Activated T-helper 2 cell treated with anti-CD3 and anti-CD28 coated beads, Interferon-gamma antibody, Interleukin-2, Interleukin-4, amounts not matched to agents 10 μg/mL and 5 μg/mL and 100 μg/mL, durations not matched to agents 14 hours and 24 hours and 36 hours (primary cell): ENCODE measurements around the gene MARK1. TPM values are rescaled to one million over a fixed set of nuclear protein-coding genes. Genes with fewer than 3 reads are reported as not detected.
"Not testable (repeated sequence)": the region's sequence is repeated elsewhere in the genome, so short reads cannot be mapped to it uniquely, and the experiment has no call there.

ENCODE experiments used
- DNase-seq: peaks from one replicate; pipeline ENCODE4 v3.0.0; 2021; ENCODE audit warnings: low spot score
- H3K27ac Mint-ChIP-seq: one replicate; pipeline ENCODE4 v1.8.0; 2021; ENCODE audit warnings: mixed read lengths
- H3K27me3 Mint-ChIP-seq: one replicate; pipeline ENCODE4 v1.8.0; 2021; ENCODE audit warnings: low read depth, mixed read lengths
- H3K36me3 Mint-ChIP-seq: one replicate; pipeline ENCODE4 v1.8.0; 2021; ENCODE audit warnings: low read depth, mixed read lengths
- H3K4me1 Mint-ChIP-seq: one replicate; pipeline ENCODE4 v1.8.0; 2021; ENCODE audit warnings: low read depth, mixed read lengths
- H3K4me3 Mint-ChIP-seq: one replicate; pipeline ENCODE4 v1.8.0; 2021; ENCODE audit warnings: low read depth, mild to moderate bottlenecking, moderate library complexity, mixed read lengths
- H3K9me3 Mint-ChIP-seq: one replicate; pipeline ENCODE4 v1.8.0; 2021; ENCODE audit warnings: mixed read lengths
- intact Hi-C: fragments of 100-400 bp; cut with micrococcal nuclease; formaldehyde crosslinking; loops from one replicate; pipeline ENCODE4 v1.15.1; 2023
- total RNA-seq: library from RNA; stranded (reverse); gene quantifications from 2 replicates; pipeline ENCODE4 v1.2.3, GENCODE V29; 2022

The MARK1 gene
- total RNA-seq, 1 donor from 2014 or later = not detected

DNA sequence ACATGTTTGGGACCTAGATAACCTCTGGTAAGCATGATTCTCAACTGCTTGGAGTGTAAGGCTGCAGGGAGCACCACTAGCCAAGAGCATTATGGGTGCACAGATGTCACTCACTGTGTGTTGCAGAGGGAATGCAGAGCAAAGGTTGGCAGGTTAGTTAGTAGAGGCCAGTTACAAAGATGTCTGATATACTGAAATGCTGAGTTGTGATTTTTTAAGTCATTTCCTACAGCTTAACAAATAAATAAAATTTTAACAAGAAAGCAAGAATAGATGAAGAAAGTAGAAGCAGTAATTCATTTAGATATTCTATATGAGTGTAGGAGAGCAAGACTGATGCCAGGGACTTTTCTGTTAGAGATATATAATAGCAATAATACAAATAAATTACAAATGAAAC lies 64.8 kb downstream of the MARK1 start:
- Mint-ChIP-seq H3K36me3 (no peaks in the 10 kb centered on the region), H3K9me3 (no peaks in the 10 kb centered on the region), H3K27me3 (peaks cover 1% of the 10 kb centered on the region), H3K4me3 (no peak overlapping the region), H3K4me1 (no peaks in the 10 kb centered on the region), H3K27ac (no peak overlapping the region)
- intact Hi-C loops = no loop called here
- DNase-seq = no peak

DNA sequence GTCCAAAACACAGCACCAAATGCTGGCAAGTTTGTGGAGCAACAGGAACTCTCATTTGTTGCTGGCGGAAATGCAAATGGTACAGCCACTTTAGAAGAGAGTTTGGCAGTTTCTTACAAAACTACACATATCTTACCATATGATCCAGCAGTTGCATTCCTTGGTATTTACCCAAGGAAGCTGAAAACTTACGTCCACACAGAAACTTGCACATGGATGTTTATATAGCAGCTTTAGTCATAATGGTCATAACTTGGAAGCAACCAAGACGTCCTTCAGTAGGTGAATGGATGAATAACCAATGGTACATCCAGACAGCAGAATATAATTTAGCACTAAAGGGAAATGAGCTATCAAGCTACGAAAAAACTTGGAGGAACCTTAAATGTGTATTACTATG lies 66.4 kb downstream of the MARK1 start:
- no peak for DNase-seq
- H3K27me3 Mint-ChIP-seq = peaks cover 1% of the 10 kb centered on the region
- no peaks in the 10 kb centered on the region for H3K4me1 Mint-ChIP-seq
- H3K9me3 Mint-ChIP-seq = no peaks in the 10 kb centered on the region
- no peak overlapping the region for H3K4me3 Mint-ChIP-seq
- intact Hi-C loops = no loop called here
- no peaks in the 10 kb centered on the region for H3K36me3 Mint-ChIP-seq
- no peak overlapping the region for H3K27ac Mint-ChIP-seq

DNA sequence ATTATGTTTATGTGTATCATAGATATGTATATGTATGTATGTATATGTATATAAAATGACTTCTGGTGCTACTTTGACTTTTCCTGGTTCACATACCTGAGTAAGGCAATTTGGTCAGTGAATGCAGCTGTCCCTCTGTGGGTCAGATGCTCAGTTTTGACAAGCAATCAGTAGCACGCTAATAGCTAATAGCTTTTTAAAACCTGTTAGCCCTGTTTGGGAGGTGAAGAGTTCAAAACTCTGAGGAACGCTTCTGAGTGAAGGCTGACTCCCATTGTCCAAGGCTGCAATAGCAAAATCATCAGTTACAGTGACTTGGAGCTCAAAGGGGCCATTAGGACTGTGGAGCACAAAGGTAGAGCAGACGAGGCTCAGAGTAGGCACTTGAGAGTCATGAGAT lies 67.2 kb downstream of the MARK1 start:
- no peak for DNase-seq
- intact Hi-C loops = no loop called here
- H3K27me3 Mint-ChIP-seq = peaks cover 1% of the 10 kb centered on the region
- H3K27ac Mint-ChIP-seq = no peak overlapping the region
- no peak overlapping the region for H3K4me3 Mint-ChIP-seq
- no peaks in the 10 kb centered on the region for H3K4me1 Mint-ChIP-seq
- no peaks in the 10 kb centered on the region for H3K9me3 Mint-ChIP-seq
- H3K36me3 Mint-ChIP-seq = no peaks in the 10 kb centered on the region

DNA sequence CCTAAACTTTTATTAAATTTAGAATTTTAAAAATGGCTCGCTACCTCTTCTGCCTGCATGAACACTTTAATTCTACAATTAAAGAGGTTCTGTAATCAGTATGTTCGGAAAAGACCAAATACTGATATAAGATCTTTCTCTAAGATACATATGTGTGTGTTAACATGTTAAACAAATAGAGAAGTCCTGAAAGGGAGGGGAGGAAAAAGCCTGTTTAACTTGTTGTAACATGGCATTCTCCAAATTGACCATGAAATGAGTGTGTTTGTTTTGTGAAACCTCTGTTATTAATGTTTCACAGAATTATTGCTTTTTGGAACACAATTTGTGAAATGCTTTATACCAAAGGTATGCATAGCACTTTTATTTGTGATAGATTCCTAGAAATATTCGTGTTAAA lies 77.0 kb downstream of the MARK1 start:
- H3K27me3 Mint-ChIP-seq = no peaks in the 10 kb centered on the region
- intact Hi-C loops = no loop called here
- no peaks in the 10 kb centered on the region for H3K36me3 Mint-ChIP-seq

DNA sequence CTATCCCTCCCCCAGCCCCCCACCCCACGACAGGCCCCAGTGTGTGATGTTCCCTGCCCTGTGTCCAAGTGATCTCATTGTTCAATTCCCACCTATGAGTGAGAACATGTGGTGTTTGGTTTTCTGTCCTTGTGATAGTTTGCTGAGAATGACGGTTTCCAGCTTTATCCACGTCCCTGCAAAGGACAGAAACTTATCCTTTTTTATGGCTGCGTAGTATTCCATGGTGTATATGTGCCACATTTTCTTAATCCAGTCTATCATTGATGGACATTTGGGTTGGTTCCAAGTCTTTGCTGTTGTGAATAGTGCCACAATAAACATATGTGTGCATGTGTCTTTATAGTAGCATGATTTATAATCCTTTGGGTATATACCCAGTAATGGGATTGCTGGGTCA lies 77.7 kb downstream of the MARK1 start:
- DNase-seq, H3K4me3 Mint-ChIP-seq, H3K36me3 Mint-ChIP-seq, H3K27me3 Mint-ChIP-seq, H3K9me3 Mint-ChIP-seq, intact Hi-C loops, H3K4me1 Mint-ChIP-seq, H3K27ac Mint-ChIP-seq: not testable (repeated sequence)

More for the DNA sequence above, 77.0 kb downstream of the MARK1 start:
- Mint-ChIP-seq H3K27ac (no peak overlapping the region), H3K4me1 (no peaks in the 10 kb centered on the region), H3K4me3 (no peak overlapping the region), H3K9me3 (no peaks in the 10 kb centered on the region)
- DNase-seq = no peak

DNA sequence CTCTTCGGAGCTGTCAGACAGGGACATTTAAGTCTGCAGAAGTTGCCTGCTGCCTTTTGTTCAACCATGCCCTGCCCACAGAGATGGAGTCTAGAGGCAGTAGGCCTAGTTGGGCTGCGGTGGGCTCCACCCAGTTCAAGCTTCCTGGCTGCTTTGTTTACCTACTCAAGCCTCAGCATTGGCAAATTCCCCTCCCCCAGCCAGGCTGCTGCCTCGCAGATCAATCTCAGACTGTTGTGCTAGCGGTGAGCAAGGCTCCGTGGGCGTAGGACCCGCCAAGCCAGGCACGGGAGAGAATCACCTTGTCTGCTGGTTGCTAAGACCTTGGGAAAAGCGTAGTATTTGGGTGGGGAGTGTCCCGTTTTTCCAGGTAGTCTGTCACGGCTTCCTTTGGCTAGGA lies 83.2 kb downstream of the MARK1 start:
- not testable (repeated sequence) for H3K36me3 Mint-ChIP-seq

DNA sequence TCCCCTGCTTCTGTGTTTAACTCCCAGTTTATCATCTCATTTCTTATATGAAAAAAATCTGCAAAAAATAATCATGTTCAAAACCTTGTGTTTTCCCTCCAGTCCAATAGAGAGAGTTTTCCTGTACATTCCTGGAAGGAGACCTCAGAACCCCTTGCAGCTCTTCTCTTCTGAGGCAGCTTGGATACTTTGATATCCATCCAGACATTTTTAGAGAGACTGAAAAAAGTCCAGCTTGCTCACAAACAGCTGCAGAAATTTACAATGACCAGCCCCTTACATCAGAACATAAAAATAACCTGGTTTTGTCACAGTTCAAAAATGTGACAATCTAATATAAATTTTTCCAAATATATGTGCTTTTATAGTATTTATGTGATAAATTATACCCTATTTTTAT lies 88.9 kb downstream of the MARK1 start:
- Mint-ChIP-seq H3K9me3 (no peaks in the 10 kb centered on the region), H3K4me1 (no peaks in the 10 kb centered on the region), H3K27ac (no peak overlapping the region), H3K36me3 (no peaks in the 10 kb centered on the region), H3K4me3 (no peak overlapping the region), H3K27me3 (no peaks in the 10 kb centered on the region)
- DNase-seq = no peak
- intact Hi-C loops = no loop called here

More for the DNA sequence above, 83.2 kb downstream of the MARK1 start:
- H3K4me3 Mint-ChIP-seq, intact Hi-C loops, H3K4me1 Mint-ChIP-seq, H3K9me3 Mint-ChIP-seq, H3K27me3 Mint-ChIP-seq, H3K27ac Mint-ChIP-seq, DNase-seq: not testable (repeated sequence)

DNA sequence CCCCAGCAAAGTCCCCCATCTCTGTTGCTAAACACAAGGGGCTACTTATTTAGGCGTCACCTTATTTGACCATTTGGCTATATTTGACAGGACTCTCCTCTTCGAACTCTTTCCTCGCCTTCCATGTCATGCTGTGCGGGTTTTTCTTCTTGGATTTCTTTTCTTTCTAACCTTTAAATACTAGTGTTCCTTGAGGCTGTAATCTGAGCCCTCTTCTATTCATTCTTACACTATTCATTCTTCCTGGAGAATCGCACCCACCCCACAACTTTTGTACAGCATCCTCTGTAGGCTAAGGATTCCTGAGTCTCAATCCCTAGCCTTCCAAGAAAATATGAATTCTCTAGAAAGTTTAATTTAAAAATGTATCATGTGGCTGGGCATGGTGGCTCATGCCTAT lies 100.5 kb downstream of the MARK1 start:
- Mint-ChIP-seq H3K27ac (no peak overlapping the region), H3K4me1 (no peaks in the 10 kb centered on the region), H3K27me3 (no peaks in the 10 kb centered on the region), H3K4me3 (no peak overlapping the region), H3K9me3 (no peaks in the 10 kb centered on the region), H3K36me3 (no peaks in the 10 kb centered on the region)
- intact Hi-C loops = no loop called here
- DNase-seq = no peak

DNA sequence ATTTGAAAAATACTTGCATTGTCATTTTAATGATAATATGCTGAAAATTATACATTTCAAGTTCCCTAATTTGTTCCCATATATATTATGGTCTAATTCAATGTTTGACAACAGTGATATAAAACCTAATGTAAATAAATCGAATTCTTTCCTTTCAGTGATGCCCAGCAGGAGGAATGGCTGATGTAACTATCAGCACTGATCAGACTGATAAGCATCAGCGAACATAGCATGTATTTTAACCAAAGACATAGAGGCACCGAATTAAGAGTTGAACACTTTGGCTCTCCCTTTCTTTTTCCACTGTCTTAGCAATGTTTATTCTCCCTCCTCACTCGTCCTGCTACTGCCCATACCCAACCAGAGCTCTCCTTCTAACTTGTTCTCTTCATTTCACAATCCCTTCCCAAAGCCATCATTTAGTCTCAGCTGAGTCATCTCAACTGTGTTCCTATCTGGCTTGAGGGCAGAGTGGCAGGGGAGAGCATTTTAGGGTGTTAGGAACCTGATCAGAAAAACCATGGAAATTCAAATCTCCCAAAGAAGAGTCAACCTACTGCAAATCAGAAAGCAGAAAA lies 103.4 kb downstream of the MARK1 start:
- H3K4me3 Mint-ChIP-seq = no peak overlapping the region
- no peak for DNase-seq
- intact Hi-C loops = no loop called here
- no peaks in the 10 kb centered on the region for H3K9me3 Mint-ChIP-seq
- H3K27me3 Mint-ChIP-seq = no peaks in the 10 kb centered on the region
- H3K4me1 Mint-ChIP-seq = no peaks in the 10 kb centered on the region
- H3K27ac Mint-ChIP-seq = no peak overlapping the region
- no peaks in the 10 kb centered on the region for H3K36me3 Mint-ChIP-seq

DNA sequence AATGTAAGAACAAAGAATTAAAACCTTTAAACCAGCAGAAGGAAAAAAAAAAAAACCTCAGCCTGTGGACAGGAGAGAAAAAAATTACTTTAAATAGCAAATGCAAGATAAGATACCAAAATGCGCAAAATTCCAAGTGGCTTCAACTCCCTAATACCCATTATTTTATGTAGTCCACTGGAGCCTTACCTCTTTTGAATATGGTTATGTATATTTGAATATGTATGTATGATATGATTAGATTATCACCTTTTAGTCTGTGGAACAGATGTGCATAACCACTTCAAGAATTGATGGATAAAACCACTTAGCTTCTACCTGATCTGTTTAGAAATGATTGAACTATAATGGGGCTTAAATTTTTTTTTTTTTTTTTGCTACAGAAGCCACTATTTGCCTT lies 109.8 kb downstream of the MARK1 start:
- Mint-ChIP-seq H3K27me3 (peaks cover 3% of the 10 kb centered on the region), H3K9me3 (no peaks in the 10 kb centered on the region), H3K4me1 (no peaks in the 10 kb centered on the region), H3K36me3 (no peaks in the 10 kb centered on the region), H3K4me3 (no peak overlapping the region), H3K27ac (no peak overlapping the region)
- intact Hi-C loops = no loop called here
- DNase-seq = no peak

DNA sequence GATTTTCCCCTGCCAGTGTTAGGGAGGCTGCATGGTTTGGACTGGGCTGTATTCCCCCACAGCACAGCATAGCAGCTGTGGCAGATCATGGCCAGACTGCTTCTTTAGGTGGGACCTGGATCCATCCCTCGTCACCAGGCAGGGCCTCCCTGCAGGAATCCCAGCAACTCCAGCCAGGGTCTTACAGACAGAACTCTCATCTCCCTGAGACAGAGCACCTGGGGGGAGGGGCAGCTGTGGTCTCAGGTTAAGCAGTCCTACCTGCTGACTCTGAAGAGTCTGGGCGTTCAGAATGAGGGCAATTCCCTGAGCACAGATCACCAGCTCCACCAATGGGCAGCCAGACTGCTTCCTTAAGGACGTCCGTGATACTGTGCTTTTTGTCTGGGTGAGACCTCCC lies 114.3 kb downstream of the MARK1 start:
- Mint-ChIP-seq H3K9me3 (no peaks in the 10 kb centered on the region), H3K4me1 (no peaks in the 10 kb centered on the region), H3K27ac (no peak overlapping the region), H3K4me3 (no peak overlapping the region), H3K27me3 (no peaks in the 10 kb centered on the region), H3K36me3 (no peaks in the 10 kb centered on the region)
- DNase-seq = no peak
- intact Hi-C loops = no loop called here

DNA sequence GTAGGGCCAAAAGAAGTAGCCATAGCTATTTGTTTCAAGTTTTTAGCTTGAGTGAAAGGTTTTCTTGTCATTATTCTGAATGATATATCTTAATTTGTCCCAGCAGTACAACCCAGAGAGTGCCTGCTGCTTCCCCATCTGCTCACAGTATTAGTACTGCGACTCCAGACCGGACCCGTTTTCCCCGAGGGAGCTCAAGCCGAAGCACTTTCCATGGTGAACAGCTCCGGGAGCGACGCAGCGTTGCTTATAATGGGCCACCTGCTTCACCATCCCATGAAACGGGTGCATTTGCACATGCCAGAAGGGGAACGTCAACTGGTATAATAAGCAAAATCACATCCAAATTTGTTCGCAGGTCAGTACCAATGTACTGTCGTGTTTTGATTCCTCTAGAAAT lies 125.1 kb downstream of the MARK1 start:
- Mint-ChIP-seq H3K27ac (no peak overlapping the region), H3K9me3 (no peaks in the 10 kb centered on the region), H3K4me3 (no peak overlapping the region), H3K4me1 (no peaks in the 10 kb centered on the region), H3K27me3 (no peaks in the 10 kb centered on the region), H3K36me3 (no peaks in the 10 kb centered on the region)
- intact Hi-C loops = no loop called here
- no peak for DNase-seq

DNA sequence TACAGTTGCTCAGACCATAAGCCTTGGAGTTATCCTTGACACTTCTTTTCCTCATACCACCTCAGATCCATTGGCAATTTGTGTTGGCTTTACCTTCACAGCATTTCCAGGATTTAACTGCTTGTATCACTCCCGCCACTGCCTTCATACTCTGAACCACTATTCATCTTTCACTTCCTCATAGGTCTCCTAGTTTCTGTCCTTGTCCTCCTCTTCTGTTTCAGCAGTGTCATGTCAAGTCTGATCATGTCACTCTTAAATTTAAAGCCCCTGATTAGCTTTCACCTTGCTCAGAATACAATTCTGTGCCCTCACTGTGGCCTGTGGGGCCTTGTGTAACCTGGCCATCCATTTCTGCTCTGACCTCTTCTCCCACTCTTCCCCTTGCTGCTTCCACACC lies 127.6 kb downstream of the MARK1 start:
- Mint-ChIP-seq H3K9me3 (no peaks in the 10 kb centered on the region), H3K27ac (no peak overlapping the region), H3K4me1 (no peaks in the 10 kb centered on the region), H3K4me3 (no peak overlapping the region), H3K27me3 (no peaks in the 10 kb centered on the region), H3K36me3 (no peaks in the 10 kb centered on the region)
- no peak for DNase-seq
- intact Hi-C loops = no loop called here
